Omental fat pad (tissue), 4 donors: Measurements from ENCODE around the gene ZNF804A. TPM values are rescaled to one million over a fixed set of nuclear protein-coding genes. Genes with fewer than 3 reads are reported as not detected.

ENCODE experiments used
- ATAC-seq: fragments of 150-250 bp; one replicate; pipeline ENCODE4 v1.9.1; 2016; ENCODE audit warnings: mild to moderate bottlenecking, moderate library complexity; ENCODE audit not compliant: low FRiP score
- DNase-seq: peaks from one replicate; pipeline ENCODE4 v3.0.0-alpha.2; 2019; ENCODE audit warnings: low spot score
- total RNA-seq, 4 donors: library from RNA; depleted of rRNA; stranded (reverse); fragments of >200 nt; gene quantifications; one replicate each; pipeline ENCODE4 v1.1.0, GENCODE V29; 2016
- TF ChIP-seq, protein P1 (sequence below), 3 donors: fragments of 450-650 bp; IDR thresholded peaks; one replicate each; pipeline ENCODE4 v1.5.1; 2016 to 2017; ENCODE audit warnings: antibody characterized with exemption in 3 of 3, mild to moderate bottlenecking in 3 of 3, moderate library complexity in 2 of 3

ZNF804A gene
- total RNA-seq, 4 donors from 2014 or later: 0.09 to 0.79 (median 0.60) TPM; not detected in 1

- DNase-seq (no peak), ATAC-seq (no peak)
- TF ChIP-seq, protein P1, sequence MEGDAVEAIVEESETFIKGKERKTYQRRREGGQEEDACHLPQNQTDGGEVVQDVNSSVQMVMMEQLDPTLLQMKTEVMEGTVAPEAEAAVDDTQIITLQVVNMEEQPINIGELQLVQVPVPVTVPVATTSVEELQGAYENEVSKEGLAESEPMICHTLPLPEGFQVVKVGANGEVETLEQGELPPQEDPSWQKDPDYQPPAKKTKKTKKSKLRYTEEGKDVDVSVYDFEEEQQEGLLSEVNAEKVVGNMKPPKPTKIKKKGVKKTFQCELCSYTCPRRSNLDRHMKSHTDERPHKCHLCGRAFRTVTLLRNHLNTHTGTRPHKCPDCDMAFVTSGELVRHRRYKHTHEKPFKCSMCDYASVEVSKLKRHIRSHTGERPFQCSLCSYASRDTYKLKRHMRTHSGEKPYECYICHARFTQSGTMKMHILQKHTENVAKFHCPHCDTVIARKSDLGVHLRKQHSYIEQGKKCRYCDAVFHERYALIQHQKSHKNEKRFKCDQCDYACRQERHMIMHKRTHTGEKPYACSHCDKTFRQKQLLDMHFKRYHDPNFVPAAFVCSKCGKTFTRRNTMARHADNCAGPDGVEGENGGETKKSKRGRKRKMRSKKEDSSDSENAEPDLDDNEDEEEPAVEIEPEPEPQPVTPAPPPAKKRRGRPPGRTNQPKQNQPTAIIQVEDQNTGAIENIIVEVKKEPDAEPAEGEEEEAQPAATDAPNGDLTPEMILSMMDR (IDR thresholded peaks at IDR 0.05): no peak
Measured at GRCh38 chr2:184830531-184830930, 232.2 kb downstream of the ZNF804A start.

DNA sequence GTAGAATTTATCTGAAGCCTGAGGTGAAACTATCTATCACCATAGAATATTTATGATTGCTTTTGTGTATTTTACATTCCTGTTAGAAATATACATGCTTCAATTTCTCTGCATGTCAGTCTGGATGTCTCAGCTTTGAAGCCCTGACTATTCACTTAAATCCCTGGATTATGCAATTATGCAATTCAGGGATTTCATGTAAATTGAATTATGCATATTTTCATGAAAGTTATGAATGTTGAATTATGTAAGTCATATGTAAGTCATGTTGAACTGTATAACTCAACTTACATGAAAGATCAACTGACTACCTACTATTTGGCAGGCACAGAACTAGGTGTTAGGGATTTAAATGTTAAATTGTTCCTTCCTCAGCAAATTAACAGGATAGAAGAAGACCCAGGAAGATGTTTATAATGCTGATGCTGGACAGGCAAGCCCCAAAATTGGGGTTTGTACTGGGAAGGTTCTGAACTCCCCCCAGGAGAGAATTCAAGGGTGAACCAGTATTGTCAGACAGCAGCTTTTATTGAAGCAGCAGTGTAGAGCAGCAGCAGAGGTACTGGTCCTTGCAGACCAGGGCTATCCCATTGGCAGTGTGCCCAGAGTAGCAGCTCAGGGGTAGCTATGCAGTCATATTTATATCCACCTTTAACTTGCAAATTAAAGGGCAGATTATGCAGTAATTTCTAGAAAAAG, 236.5 kb downstream of the ZNF804A start:
- DNase-seq (no peak), ATAC-seq (no peak)
- TF ChIP-seq, protein P1 (IDR thresholded peaks at IDR 0.05): no peak

- ATAC-seq (no peak), DNase-seq (no peak)
- TF ChIP-seq, protein P1 (IDR thresholded peaks at IDR 0.05): no peak
Measured at GRCh38 chr2:184835398-184835715, 237.0 kb downstream of the ZNF804A start.

DNA sequence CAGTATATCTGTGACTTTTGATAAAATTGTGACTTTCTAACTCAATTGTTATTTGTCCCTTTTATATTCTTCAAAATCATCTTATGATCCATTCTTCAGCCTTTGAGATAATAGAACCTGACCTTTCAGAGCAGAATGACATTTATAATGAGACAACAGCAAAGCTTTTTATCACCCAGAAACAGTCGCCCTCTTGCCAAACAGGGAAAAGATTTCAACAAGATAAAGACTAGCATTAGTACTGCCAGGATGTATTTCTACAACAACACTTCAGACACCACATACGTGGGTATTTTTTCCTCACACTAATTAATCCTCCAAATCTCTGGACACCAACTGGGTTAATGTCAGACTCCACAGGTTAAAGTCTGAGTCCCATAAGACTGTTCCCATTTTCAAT, 249.0 kb downstream of the ZNF804A start:
- DNase-seq (no peak), ATAC-seq (no peak)
- TF ChIP-seq, protein P1 (IDR thresholded peaks at IDR 0.05): no peak

DNA sequence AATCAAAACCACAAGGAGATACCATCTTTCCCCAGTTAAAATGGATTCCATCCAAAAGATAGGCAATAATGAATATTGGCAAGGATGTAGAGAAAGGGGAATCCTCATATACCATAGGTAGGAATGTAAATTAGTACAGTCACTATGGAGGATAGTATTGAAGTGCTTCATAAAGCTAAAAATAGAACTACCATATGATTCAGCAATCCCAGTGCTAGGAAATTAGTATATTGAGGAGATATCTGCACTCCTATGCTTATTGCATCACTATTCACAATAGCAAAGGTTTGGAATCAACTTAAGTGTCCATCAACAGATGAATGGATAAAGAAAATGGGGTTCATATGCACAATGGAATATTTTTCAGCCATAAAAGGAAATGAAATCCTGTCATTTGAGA, 251.2 kb downstream of the ZNF804A start:
- ATAC-seq (no peak), DNase-seq (no peak)
- TF ChIP-seq, protein P1 (IDR thresholded peaks at IDR 0.05): no peak

- ATAC-seq: no peak
- TF ChIP-seq, protein P1 (IDR thresholded peaks at IDR 0.05): no peak
- DNase-seq: no peak
Measured at GRCh38 chr2:184851576-184851975, 253.2 kb downstream of the ZNF804A start.

GRCh38 chr2:184859187-184859586, 260.9 kb downstream of the ZNF804A start:
- DNase-seq (no peak), ATAC-seq (no peak)
- TF ChIP-seq, protein P1 (IDR thresholded peaks at IDR 0.05): no peak
